Stimulated activated memory B cell treated with anti-CD40 and anti-IgM and Interleukin-4, amounts not matched to agents 10 μg/mL and 1 μg/mL and 100 μg/mL, for 72 hours (primary cell): Measurements from ENCODE around the gene ZNF630.
"Not testable (repeated sequence)": the region's sequence is repeated elsewhere in the genome, so short reads cannot be mapped to it uniquely, and the experiment has no call there.

Experiments used
- ATAC-seq: fragments of 150-1000 bp; cut with Tn5 transposase; 2 replicates; pipeline ENCODE4 v1.10.0; 2021
- H3K27ac Mint-ChIP-seq: one replicate; pipeline ENCODE4 v1.8.0; 2022; ENCODE audit warnings: mild to moderate bottlenecking, mixed read lengths
- H3K27me3 Mint-ChIP-seq: one replicate; pipeline ENCODE4 v1.8.0; 2022; ENCODE audit warnings: mixed read lengths
- H3K36me3 Mint-ChIP-seq: one replicate; pipeline ENCODE4 v1.8.0; 2022; ENCODE audit warnings: mixed read lengths
- H3K4me1 Mint-ChIP-seq: one replicate; pipeline ENCODE4 v1.8.0; 2022; ENCODE audit warnings: mixed read lengths
- H3K4me3 Mint-ChIP-seq: one replicate; pipeline ENCODE4 v1.8.0; 2022; ENCODE audit warnings: mild to moderate bottlenecking, moderate library complexity, mixed read lengths
- H3K9me3 Mint-ChIP-seq: one replicate; pipeline ENCODE4 v1.8.0; 2022; ENCODE audit warnings: mixed read lengths

Gene ZNF630

GRCh38 chrX:48009445-48009960 is 61.9 kb downstream of the ZNF630 start:
- H3K27ac Mint-ChIP-seq, H3K4me3 Mint-ChIP-seq, H3K4me1 Mint-ChIP-seq, H3K9me3 Mint-ChIP-seq, H3K36me3 Mint-ChIP-seq, H3K27me3 Mint-ChIP-seq, ATAC-seq: not testable (repeated sequence)
